GM18520 (cell line): ENCODE data around the gene RUNX3.
"Not testable (repeated sequence)": the region's sequence is repeated elsewhere in the genome, so short reads cannot be mapped to it uniquely, and the experiment has no call there.

ENCODE experiments used
- ATAC-seq: cut with Tn5 transposase; IDR thresholded peaks from one replicate; pipeline ENCODE4 v1.9.1; 2021; ENCODE audit not compliant: unreplicated experiment

The RUNX3 gene

DNA sequence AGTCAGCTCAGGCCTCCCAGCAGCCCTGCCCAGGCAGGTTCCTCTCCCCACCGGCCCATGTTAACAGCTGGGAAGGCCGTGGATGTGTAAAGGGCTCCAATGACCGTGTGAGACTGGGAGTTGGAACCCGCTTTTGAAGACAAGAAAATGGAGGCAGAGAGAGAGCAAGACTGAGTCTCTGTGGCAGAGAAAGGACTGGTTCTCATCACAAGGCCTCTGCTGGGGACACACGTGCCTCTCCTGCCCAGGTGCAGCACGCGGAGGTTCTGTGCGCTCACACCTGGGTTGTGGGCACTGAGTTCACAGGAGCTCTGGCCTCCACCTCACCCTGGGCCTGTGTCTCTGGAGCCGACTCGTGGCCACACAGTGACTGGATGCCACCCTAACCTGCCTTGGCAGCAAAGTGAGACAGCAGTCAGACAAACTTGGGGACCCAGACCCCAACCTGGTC, 27.0 kb downstream of the RUNX3 start:
- no peak for ATAC-seq

DNA sequence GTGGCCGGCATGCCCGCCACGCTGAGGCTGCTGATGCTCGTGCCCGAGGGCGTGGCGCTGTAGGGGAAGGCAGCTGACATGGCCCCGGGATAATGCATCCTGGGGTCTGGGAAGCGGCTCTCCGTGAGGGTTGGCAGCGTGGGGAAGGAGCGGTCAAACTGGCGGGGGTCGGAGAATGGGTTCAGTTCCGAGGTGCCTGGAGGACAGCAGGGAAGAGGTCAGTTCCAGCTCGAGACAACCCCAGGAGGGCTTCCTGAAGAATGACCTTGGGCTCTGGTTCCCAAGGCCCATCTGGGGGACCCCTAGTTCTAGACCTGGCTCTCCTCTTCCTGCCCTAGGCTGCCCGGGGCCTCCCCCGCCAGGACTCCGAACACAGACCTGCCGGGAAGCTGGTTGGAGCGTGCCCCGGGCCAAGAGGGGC, 27.6 kb downstream of the RUNX3 start:
- no peak for ATAC-seq

DNA sequence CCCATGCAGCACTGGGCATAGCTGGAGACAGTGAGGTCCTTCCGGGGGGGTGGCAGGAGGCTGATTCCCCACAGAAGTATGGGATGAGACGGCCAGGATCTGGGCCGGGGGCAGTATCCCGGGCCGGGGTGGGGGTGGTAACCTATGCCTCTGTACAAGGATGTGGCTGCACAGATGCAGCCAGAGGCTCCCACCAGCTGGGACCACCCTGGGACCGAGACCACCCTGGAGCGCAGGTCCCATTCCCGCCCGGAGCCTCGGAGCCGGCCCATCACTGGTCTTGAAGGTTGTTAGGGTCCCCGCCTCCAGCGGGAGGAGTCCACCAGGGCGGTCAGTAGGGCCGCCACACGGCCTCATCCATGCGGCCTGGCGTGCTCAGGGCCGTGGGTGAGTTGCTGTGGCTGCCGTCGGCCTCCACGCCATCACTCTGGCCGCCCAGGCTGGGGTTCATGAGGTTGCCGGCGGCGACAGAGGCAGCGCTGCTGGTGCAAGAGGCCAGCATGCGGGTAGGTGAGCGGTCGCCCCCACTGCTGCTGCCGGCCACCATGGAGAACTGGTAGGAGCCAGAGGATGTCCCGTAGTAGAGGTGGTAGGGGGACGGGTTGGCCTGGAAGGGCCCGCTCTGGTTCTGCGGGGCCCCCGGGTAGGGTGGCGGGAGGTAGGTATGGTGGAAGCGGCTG, 28.1 kb downstream of the RUNX3 start:
- ATAC-seq: no peak

DNA sequence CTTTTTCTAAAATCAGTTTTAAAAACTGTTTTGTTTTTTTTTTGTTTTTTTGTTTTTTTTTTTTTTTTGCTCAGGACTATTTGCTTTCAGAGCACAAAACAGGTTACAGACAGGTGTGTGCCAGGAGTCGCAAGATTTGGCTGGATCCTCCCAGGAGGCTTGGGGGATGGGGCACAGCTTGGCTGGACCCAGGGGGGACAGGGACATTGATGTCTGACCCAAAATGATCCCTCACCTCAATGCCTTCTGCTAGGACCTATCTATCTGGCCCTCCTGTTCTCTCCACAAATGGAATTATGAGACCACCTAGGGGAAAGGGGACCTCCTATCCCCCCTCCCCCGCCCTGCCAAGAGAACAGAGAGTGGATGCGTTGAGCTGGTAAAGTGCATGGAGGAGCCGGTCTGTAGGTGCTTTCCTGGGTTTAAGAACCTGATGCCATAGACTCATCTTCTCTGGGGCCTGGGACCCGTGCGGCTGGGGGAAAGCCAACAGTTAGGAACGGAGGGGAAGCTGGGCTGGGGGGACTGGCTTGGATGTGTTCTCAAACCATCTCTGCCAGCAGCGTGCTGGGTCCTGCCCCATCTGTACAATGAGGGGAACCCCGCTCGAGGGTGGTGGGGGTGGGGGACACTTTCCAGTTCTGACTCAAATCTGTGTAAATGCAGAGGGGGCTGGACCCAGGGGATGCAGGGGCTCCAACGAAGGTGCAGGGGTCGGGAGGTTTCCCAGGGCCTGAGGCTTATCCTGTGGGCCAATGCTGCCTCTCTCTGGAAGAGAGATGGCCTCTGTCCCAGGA, 28.9 kb downstream of the RUNX3 start:
- no peak for ATAC-seq

DNA sequence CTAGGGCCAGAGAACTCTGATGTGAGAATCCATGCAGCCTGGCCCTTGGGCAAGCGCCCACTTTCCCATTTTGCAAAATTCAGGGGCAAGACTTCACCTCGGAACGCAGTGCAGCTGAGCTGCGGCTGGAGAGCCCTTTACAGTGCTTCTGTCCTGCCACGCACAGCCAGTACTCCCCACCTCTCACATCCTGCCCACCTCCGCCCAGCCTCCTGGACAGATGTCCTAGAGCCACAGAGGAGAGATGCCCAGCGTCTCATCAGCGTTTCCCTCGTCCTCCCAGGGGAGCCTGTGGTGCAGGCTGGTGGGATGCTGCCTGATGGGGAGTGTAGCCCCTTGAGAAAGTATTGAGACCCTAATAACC, 29.6 kb downstream of the RUNX3 start:
- ATAC-seq: no peak

DNA sequence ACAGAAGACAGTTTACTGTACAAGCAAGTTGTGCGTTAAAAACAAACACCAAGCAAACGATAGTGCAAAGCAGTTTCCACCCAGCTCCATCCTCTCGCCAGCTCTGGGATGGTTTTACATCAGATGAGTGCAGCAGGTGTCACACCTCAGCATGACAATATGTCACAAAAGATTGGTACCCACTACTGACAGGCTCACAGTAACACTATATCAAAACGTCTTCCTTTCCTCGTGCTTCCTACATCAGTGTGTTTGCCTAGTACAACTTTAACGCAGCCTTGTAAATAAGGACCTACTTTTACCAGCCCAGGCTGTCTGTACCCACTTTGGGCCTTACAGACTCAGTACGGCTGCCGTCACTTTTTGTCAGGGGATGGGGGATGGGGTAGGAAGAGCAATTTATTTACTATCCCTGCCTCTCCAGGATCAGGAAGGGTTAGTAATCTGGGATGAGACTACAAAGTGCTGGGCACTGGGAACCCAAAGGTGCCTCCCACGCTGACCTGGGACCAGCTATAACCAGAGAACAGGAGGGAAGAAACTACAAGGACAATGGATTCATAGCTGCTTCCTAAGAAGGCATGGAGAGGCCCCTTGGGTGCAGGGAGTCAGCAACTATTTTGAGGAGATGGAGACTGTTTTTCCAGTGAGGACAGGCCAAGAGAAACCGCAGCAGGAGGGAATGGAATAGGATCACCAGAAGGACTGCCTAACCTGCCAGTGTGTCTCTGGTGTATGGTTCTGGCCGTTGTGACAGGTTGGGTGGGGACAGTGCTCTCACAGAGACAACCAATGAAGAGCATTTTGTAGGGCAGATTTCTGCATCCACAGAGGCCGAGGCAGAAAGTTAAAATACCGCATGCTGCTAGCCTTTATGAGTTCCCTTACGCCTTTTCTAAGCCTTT, 30.2 kb downstream of the RUNX3 start:
- ATAC-seq: no peak

DNA sequence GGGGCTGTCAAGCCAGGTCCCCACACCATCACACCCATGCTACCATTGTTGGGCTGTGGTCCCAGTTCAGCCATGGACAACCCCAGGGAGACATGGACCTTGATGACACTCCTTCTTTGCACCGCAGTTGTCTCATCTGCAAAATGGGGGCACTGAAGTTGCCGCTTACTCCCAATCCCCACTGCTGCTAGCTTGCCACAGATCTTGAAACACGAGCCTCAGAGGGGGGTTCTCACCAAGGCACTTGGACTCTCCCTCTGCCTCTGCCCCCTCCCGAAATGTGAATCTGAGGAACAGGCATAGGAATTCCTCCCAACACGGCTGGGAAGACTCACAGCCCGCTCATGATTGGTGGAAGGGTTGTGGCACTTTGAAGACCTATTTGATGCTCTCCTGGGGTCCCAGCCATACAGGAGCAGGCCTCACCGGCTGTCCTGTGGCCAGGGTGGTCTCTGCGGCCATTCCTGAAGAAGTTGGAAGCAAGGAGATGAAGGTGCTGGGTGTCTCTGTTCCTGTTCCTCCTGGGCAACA, 31.1 kb downstream of the RUNX3 start:
- no peak for ATAC-seq

DNA sequence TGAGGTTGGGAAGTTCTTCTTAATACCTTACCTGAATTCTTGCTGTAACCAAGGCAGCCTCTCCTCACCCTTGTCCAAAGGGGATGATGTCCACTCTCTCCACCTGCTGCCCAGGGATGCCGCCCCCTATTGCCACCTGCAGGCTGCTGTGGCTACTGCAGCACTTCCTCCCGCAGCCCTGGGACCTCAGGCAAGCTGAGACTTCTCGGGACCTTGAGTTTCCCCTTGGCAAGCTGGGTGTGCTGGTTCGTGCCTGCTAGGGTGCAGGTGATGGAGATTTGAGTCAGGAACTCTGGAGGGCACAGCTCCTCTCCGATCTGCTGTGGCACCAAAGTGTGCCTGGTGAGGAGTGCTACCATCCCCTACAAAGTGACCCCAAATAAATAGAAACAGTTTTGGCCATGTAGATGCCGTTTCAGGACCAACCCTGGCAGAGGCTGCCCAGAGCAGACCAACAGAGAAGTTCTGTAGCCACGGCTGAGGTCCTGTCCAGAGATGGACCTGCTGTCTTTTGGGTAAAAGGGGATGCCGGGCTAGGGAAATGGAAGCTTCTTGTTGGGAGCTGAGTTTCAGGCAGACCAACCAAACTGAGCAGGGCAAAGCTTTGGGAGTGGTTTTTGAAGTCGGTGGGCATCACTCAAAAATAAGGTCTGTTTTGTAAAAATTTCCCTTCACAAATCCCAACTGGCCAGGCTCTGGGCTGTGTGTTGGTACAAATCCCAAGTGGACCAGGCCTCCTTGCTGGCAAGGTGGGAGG, 31.7 kb downstream of the RUNX3 start:
- no peak for ATAC-seq

DNA sequence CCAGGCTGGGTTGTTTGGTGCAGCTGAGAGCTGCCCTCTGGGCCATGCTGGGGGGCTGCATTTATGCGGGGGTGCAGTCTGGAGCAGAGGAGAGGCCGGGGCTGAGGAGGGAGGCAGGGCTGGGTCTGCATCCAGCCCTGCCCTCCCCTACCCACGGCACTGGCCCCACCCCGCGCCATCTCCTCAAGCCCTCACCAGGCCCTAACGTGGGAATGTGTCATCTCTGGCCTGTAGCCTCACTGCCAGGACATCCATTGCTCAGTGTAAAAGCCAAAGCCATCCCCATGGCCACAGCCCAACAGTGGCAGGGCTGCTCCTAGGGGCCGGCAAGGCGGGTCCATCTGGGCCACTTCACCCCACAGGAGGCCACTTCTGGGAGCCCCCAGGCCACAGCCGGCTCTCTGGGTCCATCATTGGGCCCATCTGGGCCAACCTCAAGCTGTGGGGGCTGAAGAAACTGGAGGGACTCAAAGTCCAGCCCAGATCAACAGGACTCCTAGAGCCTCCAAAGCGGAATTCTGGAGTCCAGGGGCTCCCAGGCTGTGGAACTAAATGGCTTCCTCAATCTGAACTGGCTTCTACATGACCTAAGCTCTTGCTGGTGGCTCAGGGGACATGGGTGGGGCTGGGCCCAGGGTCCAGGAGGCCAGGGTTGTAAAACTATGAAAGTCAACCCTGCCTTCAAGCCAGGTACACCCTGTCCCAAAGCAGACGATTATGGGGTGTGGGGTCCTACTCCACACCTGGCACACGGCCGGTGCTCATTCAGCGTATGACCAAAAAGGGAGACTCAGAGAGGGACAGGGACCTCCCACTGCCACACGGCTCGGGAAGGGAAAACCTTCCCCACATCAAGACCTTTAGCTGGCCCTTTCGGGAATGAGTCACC, 32.6 kb downstream of the RUNX3 start:
- no peak for ATAC-seq

DNA sequence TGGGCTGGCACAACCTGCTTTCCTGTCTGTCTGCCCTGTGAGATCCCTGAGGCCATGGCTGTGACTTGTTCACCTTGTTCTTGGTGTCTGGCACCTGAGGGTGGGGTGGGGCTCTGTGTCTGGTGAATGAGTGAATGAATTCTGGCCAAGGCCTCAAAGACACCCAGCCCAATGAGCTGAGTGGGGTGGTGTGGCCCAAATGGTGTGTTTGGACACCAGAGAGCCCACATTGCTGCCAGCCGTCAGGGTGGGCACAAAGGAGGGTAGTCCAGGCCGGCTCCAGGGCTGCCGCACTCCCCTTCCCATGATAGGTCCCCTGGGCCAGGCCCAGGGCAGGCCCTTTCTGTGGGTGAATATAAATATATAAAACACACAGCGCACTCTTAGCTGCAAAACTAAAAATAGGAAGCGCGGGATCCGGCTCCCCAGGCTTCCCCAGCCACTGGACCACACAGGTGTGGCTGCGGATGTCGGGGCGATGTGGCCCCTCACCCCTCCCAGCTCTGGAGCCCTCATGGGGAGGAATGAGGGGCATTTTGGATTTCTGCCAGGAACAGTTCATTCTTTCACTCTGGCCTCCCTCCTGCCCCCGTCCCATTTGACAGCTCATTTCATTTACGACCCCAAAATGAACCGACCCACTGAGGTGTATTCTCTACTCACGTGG, 33.3 kb downstream of the RUNX3 start:
- ATAC-seq: no peak

DNA sequence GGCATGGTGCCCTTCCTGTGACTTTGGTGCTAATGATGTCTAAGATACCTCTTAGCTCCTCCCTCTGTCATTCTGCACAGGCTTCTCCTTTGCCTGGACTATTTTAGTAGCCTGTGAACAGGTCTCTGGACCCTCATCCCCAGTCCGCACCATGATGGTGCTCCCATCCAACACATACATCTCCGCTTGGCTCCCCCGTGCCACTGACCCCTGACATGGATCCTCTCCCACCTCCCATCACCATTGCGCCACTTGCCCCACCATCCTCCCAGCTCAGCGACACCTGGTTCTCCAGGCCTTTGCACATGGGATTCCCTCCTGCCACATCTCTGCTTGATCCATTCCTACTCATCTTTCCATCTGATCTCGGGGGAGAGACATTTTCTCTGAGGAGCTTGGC, 33.9 kb downstream of the RUNX3 start:
- ATAC-seq: no peak

DNA sequence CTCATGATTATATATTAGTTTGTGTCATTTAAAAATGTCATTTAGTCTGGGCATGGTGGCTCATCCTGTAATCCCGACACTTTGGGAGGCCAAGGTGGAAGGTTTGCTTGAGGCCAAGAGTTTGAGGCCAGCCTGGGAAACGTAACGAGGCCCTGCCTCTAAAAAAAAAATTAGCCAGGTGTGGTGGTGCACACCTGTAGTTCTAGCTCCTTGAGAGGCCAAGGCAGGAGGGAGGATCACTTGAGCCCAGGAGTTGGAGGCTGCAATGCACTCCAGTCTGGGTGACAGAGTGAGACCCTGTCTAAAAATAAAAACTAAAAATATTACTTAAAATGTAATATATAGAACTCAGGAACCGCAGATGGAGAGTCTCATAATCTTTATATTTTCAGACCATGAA, 34.6 kb downstream of the RUNX3 start:
- no peak for ATAC-seq

DNA sequence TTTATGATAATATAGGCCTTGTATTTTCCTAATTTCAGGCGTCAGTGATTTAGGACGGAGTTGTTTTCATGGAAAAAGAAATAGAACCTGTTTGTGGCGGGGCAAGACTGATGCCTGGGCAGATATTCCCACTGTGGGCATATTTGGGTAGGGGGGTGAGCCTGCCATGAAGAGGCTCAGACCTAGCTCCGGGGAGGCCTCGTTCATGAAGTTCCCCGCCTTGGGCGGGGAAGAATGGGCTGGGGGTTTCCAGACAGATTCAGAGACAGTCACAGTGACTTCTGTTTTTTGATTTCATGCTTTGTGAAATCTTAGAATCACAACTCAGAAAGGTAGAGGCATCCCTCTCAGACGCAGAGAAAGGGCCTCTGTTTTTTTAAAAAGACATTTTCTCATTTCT, 36.1 kb downstream of the RUNX3 start:
- no peak for ATAC-seq

DNA sequence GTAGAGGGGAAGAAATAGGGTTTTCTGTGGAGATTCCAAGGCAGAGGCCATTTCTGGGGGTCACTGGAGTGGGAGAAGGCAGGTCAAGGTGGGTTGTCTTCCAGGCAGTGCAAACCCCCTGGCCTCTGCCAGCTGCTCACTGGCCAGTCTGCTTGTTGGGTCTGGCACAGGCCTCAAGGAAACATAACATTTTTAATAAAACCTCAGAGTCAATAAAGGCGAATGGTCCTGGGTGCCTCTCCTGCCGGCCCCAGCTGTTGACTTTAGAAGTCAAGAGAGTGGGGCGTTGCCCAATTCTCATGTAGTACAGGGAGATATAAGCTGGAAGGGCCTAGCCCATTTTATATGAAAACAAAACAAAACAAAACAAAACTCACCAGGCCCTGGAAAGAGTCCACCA, 36.6 kb downstream of the RUNX3 start:
- no peak for ATAC-seq

DNA sequence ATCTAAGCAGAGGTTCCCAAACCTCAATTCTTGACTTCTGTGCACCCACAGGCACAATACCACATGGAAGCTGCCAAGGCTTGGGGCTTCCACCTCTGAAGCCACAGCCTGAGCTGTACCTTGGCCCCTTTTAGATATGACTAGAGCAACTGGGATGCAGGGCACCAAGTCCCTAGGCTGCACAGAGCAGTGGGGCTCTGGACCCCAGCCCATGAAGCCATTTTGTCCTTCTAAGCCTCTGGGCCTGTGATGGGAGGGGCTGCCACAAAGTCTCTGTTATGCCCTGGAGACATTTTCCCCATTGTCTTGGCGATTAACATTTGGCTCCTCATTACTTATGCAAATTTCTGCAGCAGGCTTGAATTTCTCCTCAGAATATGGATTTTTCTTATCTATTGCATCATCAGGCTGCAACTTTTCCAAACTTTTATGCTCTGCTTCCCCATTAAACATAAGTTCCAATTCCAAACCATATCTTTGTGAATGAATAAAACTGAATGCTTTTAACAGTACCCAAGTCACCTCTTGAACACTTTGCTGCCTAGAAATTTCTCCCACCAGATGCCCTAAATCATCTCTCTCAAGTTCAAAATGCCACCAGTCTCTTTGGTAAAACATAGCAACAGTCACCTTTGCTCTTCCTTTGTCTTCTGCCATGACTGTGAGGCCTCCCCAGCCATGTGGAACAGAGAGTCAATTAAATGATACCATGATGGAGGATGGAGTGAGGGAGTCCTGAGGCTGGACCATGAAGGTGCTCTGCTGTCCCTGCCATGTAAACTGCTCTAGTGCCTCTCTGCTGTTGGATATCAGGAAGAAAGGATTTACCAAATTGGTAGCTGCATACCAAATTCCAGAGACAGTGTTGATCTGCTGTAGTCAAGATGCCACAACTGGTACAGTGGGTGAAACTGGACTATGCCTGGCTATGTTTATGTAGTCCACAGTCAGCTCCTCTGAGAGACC, 37.6 kb downstream of the RUNX3 start:
- no peak for ATAC-seq

DNA sequence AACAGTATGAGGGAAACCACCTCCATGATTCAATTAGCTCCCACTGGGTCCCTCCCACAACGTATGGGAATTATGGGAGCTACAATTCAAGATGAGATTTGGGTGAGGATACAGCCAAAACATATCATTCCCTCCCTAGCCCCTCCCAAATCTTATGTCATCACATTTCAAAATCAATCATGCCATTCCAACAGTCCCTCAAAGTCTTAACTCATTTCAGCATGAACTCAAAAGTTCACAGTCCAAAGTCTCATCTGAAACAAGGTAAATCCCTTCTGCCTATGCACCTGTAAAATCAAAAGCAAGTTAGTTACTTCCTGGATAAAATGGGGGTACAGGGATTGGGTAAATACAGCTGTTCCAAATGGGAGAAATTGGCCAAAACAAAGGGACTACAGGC, 38.7 kb downstream of the RUNX3 start:
- ATAC-seq: not testable (repeated sequence)

DNA sequence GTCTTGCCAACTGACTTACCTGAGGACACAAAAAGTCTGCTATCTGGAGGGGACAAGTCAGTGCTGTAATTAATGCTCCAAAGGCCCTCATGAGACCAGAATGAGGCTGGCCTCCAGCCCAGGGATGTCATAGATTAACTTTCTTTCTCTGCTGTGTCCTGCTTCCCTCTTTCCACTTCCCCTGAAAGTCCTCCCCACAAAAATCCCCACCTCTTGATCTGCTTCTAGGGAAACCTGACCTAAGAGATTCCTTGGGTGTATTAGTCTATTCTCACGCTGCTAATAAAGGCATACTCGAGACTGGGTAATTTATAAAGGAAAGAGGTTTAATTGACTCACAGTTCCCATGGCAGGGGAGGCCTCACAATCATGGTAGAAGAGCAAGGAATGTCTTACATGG, 39.2 kb downstream of the RUNX3 start:
- no peak for ATAC-seq
